ENCODE measurements around the gene REC114. TPM values are rescaled to one million over a fixed set of nuclear protein-coding genes. Genes with fewer than 3 reads are reported as not detected.

REC114 gene
- total and polyA plus RNA-seq, 2 experiments from 2014 or later = not detected

GRCh38 chr15:73570355-73571032 is 127.5 kb downstream of the REC114 start (continued):
- TF ChIP-seq ZNF462 (CRISPR knock-in tag; IDR thresholded peaks at IDR 0.05) (no peak), ZNF114 (CRISPR knock-in tag; IDR thresholded peaks at IDR 0.05) (no peak)

- no peak overlapping the region for H3K27ac ChIP-seq (ENCODE audit: low read depth)
- H3K4me3 Mint-ChIP-seq = no peak overlapping the region
- H3K36me3 ChIP-seq (ENCODE audit: insufficient read depth) = peaks cover 30% of the 10 kb centered on the region
- peaks cover 12% of the 10 kb centered on the region for H4K20me1 ChIP-seq (replicated peaks; ENCODE audit: insufficient read depth)
- DNase-seq (ENCODE audit: low spot score) = no peak
- ATAC-seq = no peak
- no peaks in the 10 kb centered on the region for H3K4me1 Mint-ChIP-seq
- no peak overlapping the region for H3K4me3 ChIP-seq
- H3K9me2 ChIP-seq (ENCODE audit: insufficient read depth) = no peaks in the 10 kb centered on the region
- H2AFZ ChIP-seq = no peak overlapping the region
- H3K4me1 ChIP-seq (ENCODE audit: insufficient read depth) = no peaks in the 10 kb centered on the region
- H3K27ac Mint-ChIP-seq = no peak overlapping the region
- no peaks in the 10 kb centered on the region; the same call in 2 of the 3 replicates for H3K9me3 Mint-ChIP-seq
- no peaks in the 10 kb centered on the region for H3K27me3 Mint-ChIP-seq (ENCODE audit: insufficient read depth, low read depth, poor library complexity)
- no peaks in the 10 kb centered on the region for H3F3A ChIP-seq (replicated peaks; ENCODE audit: low read depth)
- H3K27me3 ChIP-seq (ENCODE audit: insufficient read depth) = no peaks in the 10 kb centered on the region
- no peak overlapping the region for H3K4me2 ChIP-seq
- peaks cover 41% of the 10 kb centered on the region for H3K36me3 Mint-ChIP-seq (ENCODE audit: low read depth)
- no peaks in the 10 kb centered on the region for H3K79me2 ChIP-seq (replicated peaks; ENCODE audit: insufficient read depth)
- TF ChIP-seq JUNB (IDR thresholded peaks at IDR 0.05; ENCODE audit: unreplicated experiment) (no peak), POLR2AphosphoS5 (IDR thresholded peaks at IDR 0.05; ENCODE audit: low read depth) (no peak), REST (IDR thresholded peaks at IDR 0.05; ENCODE audit: unreplicated experiment) (no peak), CREB1 (CRISPR knock-in tag; IDR thresholded peaks at IDR 0.05; ENCODE audit: low read depth) (no peak), EZH2phosphoT487 (IDR thresholded peaks at IDR 0.05; ENCODE audit: unreplicated experiment) (no peak), EZH2 (IDR thresholded peaks at IDR 0.05; ENCODE audit: low read depth, unreplicated experiment) (no peak), ZNF114 (CRISPR knock-in tag; IDR thresholded peaks at IDR 0.05) (no peak), ZNF331 (CRISPR knock-in tag; IDR thresholded peaks at IDR 0.05; ENCODE audit: low read depth) (no peak)
These were observed 128.4 kb downstream of the REC114 start for GRCh38 chr15:73571346-73571745.
